ES-I3 (cell line): Measurements from ENCODE around the gene DNAH9.

Source experiments
- H3K36me3 ChIP-seq: 2 replicates; pipeline ENCODE4 v1.6.1; 2013; ENCODE audit warnings: mild to moderate bottlenecking, low read length, control low read depth, moderate library complexity; ENCODE audit not compliant: insufficient read depth
- H3K4me1 ChIP-seq: 2 replicates; pipeline ENCODE4 v1.6.1; 2013; ENCODE audit warnings: mild to moderate bottlenecking, control low read depth, low read length; ENCODE audit not compliant: insufficient read depth
- H3K9ac ChIP-seq: 2 replicates; pipeline ENCODE4 v1.6.1; 2013; ENCODE audit warnings: low read depth, mild to moderate bottlenecking, low read length, moderate library complexity
- H3K9me3 ChIP-seq: 2 replicates; pipeline ENCODE4 v1.6.1; 2013; ENCODE audit warnings: mild to moderate bottlenecking, low read length, moderate library complexity; ENCODE audit not compliant: control insufficient read depth, insufficient read depth

DNAH9 gene

GRCh38 chr17:11979795-11980194 lies 381.5 kb downstream of the DNAH9 start:
- Histone ChIP-seq H3K9ac (no peak overlapping the region), H3K4me1 (peaks cover 5% of the 10 kb centered on the region; the same call in 1 of the 2 replicates), H3K36me3 (peaks cover 10% of the 10 kb centered on the region), H3K9me3 (no peaks in the 10 kb centered on the region; the same call in 1 of the 2 replicates)

GRCh38 chr17:11980813-11981212 lies 382.5 kb downstream of the DNAH9 start:
- H3K36me3 ChIP-seq, result peaks cover 10% of the 10 kb centered on the region

GRCh38 chr17:11981862-11982261 lies 383.6 kb downstream of the DNAH9 start:
- Histone ChIP-seq H3K9ac (no peak overlapping the region), H3K4me1 (peaks cover 6% of the 10 kb centered on the region; the same call in 1 of the 2 replicates), H3K36me3 (peaks cover 10% of the 10 kb centered on the region), H3K9me3 (no peaks in the 10 kb centered on the region; the same call in 1 of the 2 replicates)

More at GRCh38 chr17:11980813-11981212, 382.5 kb downstream of the DNAH9 start:
- no peak overlapping the region for H3K9ac ChIP-seq
- peaks cover 5% of the 10 kb centered on the region; the same call in 1 of the 2 replicates for H3K4me1 ChIP-seq
- no peaks in the 10 kb centered on the region; the same call in 1 of the 2 replicates for H3K9me3 ChIP-seq

- H3K36me3 ChIP-seq, result no peaks in the 10 kb centered on the region; the same call in 1 of the 2 replicates
- no peak overlapping the region for H3K9ac ChIP-seq
- peaks cover 8% of the 10 kb centered on the region; the same call in 1 of the 2 replicates for H3K4me1 ChIP-seq
- H3K9me3 ChIP-seq, result no peaks in the 10 kb centered on the region
Measured at GRCh38 chr17:11986179-11986941, 388.1 kb downstream of the DNAH9 start.

GRCh38 chr17:11986942-11987329 lies 388.7 kb downstream of the DNAH9 start:
- H3K9ac ChIP-seq, result no peak overlapping the region
- no peaks in the 10 kb centered on the region for H3K9me3 ChIP-seq
- peaks cover 12% of the 10 kb centered on the region; the same call in 1 of the 2 replicates for H3K4me1 ChIP-seq
- H3K36me3 ChIP-seq, result no peaks in the 10 kb centered on the region; the same call in 1 of the 2 replicates

GRCh38 chr17:11990363-11990983 lies 392.2 kb downstream of the DNAH9 start:
- H3K4me1 ChIP-seq, result peaks cover 14% of the 10 kb centered on the region; the same call in 1 of the 2 replicates
- H3K9ac ChIP-seq, result no peak overlapping the region
- H3K9me3 ChIP-seq, result no peaks in the 10 kb centered on the region
- H3K36me3 ChIP-seq, result no peaks in the 10 kb centered on the region

GRCh38 chr17:11991461-11991860 lies 393.2 kb downstream of the DNAH9 start:
- Histone ChIP-seq H3K36me3 (no peaks in the 10 kb centered on the region), H3K9ac (no peak overlapping the region), H3K4me1 (peaks cover 14% of the 10 kb centered on the region; the same call in 1 of the 2 replicates), H3K9me3 (no peaks in the 10 kb centered on the region)

- H3K36me3 ChIP-seq, result no peaks in the 10 kb centered on the region
- H3K9me3 ChIP-seq, result no peaks in the 10 kb centered on the region
- peak overlapping the region; percentile 85 for H3K9ac ChIP-seq
- H3K4me1 ChIP-seq, result peaks cover 4% of the 10 kb centered on the region; the same call in 1 of the 2 replicates
Measured at GRCh38 chr17:11996722-11997146, 398.5 kb downstream of the DNAH9 start.

GRCh38 chr17:11997147-11997971 lies 399.1 kb downstream of the DNAH9 start, which contains the start of gene ZNF18:
Gene ZNF18, minus strand, starts transcription at chr17:11997475. Its CDS starts 4,646 bp downstream, at chr17:11992829.
- H3K9me3 ChIP-seq, result no peaks in the 10 kb centered on the region
- H3K36me3 ChIP-seq, result no peaks in the 10 kb centered on the region
- H3K4me1 ChIP-seq, result no peaks in the 10 kb centered on the region
- H3K9ac ChIP-seq, result peak within 1 kb of the TSS; percentile 87

- Histone ChIP-seq H3K9me3 (no peaks in the 10 kb centered on the region), H3K36me3 (no peaks in the 10 kb centered on the region), H3K4me1 (no peaks in the 10 kb centered on the region), H3K9ac (peak overlapping the region; percentile 87)
Measured at GRCh38 chr17:11997972-11998233, 399.6 kb downstream of the DNAH9 start.

- Histone ChIP-seq H3K36me3 (no peaks in the 10 kb centered on the region), H3K9ac (no peak overlapping the region), H3K4me1 (no peaks in the 10 kb centered on the region), H3K9me3 (no peaks in the 10 kb centered on the region)
Measured at GRCh38 chr17:11999696-12000095, 401.4 kb downstream of the DNAH9 start.

GRCh38 chr17:12007466-12007865 lies 409.2 kb downstream of the DNAH9 start:
- H3K4me1 ChIP-seq, result no peaks in the 10 kb centered on the region
- no peaks in the 10 kb centered on the region for H3K9me3 ChIP-seq
- no peaks in the 10 kb centered on the region for H3K36me3 ChIP-seq

More at GRCh38 chr17:12007466-12007865, 409.2 kb downstream of the DNAH9 start:
- H3K9ac ChIP-seq, result no peak overlapping the region
